Mesenchymal stem cell (in vitro differentiated cells and primary cell): Measurements from ENCODE around the gene ERLIN1.

Experiments
- DNase-seq: peaks from one replicate; pipeline ENCODE4 v3.0.0-alpha.2; 2013
- H2AFZ ChIP-seq: one replicate; pipeline ENCODE4 v1.6.1; 2013; ENCODE audit warnings: low read depth, mild to moderate bottlenecking, control low read depth, inconsistent platforms, low read length, moderate library complexity
- H2AK5ac ChIP-seq: 2 replicates; pipeline ENCODE4 v1.6.1; 2013; ENCODE audit warnings: low read length, moderate library complexity, mild to moderate bottlenecking, inconsistent platforms; ENCODE audit not compliant: severe bottlenecking
- H2BK120ac ChIP-seq: one replicate; pipeline ENCODE4 v1.6.1; 2013; ENCODE audit warnings: low read depth, mild to moderate bottlenecking, inconsistent platforms, low read length, moderate library complexity
- H2BK12ac ChIP-seq, 2 experiments: one replicate each; pipeline ENCODE4 v1.6.1; 2013; ENCODE audit warnings: inconsistent platforms in 2 of 2, low read length in 2 of 2, mild to moderate bottlenecking in 2 of 2, moderate library complexity in 2 of 2, control low read depth in 1 of 2
- H2BK15ac ChIP-seq: one replicate; pipeline ENCODE4 v1.6.1; 2013; ENCODE audit warnings: mild to moderate bottlenecking, low read depth, inconsistent platforms; ENCODE audit not compliant: poor library complexity, severe bottlenecking
- H2BK5ac ChIP-seq: 2 replicates; pipeline ENCODE4 v1.6.1; 2013; ENCODE audit warnings: low read depth, mild to moderate bottlenecking, low read length, control low read depth, inconsistent platforms; ENCODE audit not compliant: poor library complexity, severe bottlenecking
- H3K14ac ChIP-seq, 2 experiments: one replicate each; pipeline ENCODE4 v1.6.1; 2013; ENCODE audit warnings: inconsistent platforms in 2 of 2, low read length in 2 of 2, control low read depth in 1 of 2, mild to moderate bottlenecking in 1 of 2, moderate library complexity in 1 of 2
- H3K18ac ChIP-seq, 2 experiments: one replicate each; pipeline ENCODE4 v1.6.1; 2013; ENCODE audit warnings: inconsistent platforms in 2 of 2, low read length in 2 of 2, control low read depth in 1 of 2, low read depth in 1 of 2, mild to moderate bottlenecking in 1 of 2
- H3K23ac ChIP-seq, 2 experiments: one replicate each; pipeline ENCODE4 v1.6.1; 2013; ENCODE audit warnings: inconsistent platforms in 2 of 2, low read length in 2 of 2, mild to moderate bottlenecking in 2 of 2, moderate library complexity in 2 of 2, control low read depth in 1 of 2
- H3K27ac ChIP-seq: 2 replicates; pipeline ENCODE4 v1.5.1; 2013; ENCODE audit warnings: mild to moderate bottlenecking, moderate library complexity, low read length, control low read depth, inconsistent platforms; ENCODE audit not compliant: poor library complexity, severe bottlenecking
- H3K27me3 ChIP-seq, 2 experiments: 2 replicates each; pipeline versions ENCODE4 v1.6.1 to v1.7.0; 2013; ENCODE audit warnings: low read length in 2 of 2, mild to moderate bottlenecking in 2 of 2, moderate library complexity in 2 of 2, control low read depth in 1 of 2, inconsistent platforms in 1 of 2; ENCODE audit not compliant: control insufficient read depth in 1 of 2, insufficient read depth in 1 of 2
- H3K36me3 ChIP-seq, 2 experiments: 2 replicates each; pipeline versions ENCODE4 v1.6.1 to v1.7.0; 2013; ENCODE audit warnings: low read length in 2 of 2, control low read depth in 1 of 2, inconsistent platforms in 1 of 2, low read depth in 1 of 2, mild to moderate bottlenecking in 1 of 2; ENCODE audit not compliant: insufficient read depth in 2 of 2, control insufficient read depth in 1 of 2
- H3K4ac ChIP-seq, 2 experiments: one replicate each; pipeline ENCODE4 v1.6.1; 2013; ENCODE audit warnings: inconsistent platforms in 2 of 2, low read length in 2 of 2, mild to moderate bottlenecking in 2 of 2, moderate library complexity in 2 of 2, control low read depth in 1 of 2, low read depth in 1 of 2
- H3K4me1 ChIP-seq: 2 replicates; pipeline ENCODE4 v1.6.1; 2013; ENCODE audit warnings: low read depth, low read length, control low read depth; ENCODE audit not compliant: control insufficient read depth, insufficient read depth
- H3K4me2 ChIP-seq: 2 replicates; pipeline ENCODE4 v1.6.1; 2013; ENCODE audit warnings: low read length, mild to moderate bottlenecking, inconsistent platforms; ENCODE audit not compliant: poor library complexity, severe bottlenecking
- H3K4me3 ChIP-seq, 2 experiments: 2 replicates each; pipeline versions ENCODE4 v1.5.1 to v1.7.0; 2013; ENCODE audit warnings: low read length in 2 of 2, mild to moderate bottlenecking in 2 of 2, control low read depth in 1 of 2, low read depth in 1 of 2; ENCODE audit not compliant: insufficient read depth in 1 of 2
- H3K79me1 ChIP-seq: replicated peaks from 2 replicates; pipeline ENCODE4 v1.6.1; 2013; ENCODE audit warnings: mild to moderate bottlenecking, control low read depth, low read length, inconsistent platforms; ENCODE audit not compliant: poor library complexity, severe bottlenecking
- H3K9ac ChIP-seq: 2 replicates; pipeline ENCODE4 v1.7.0; 2013; ENCODE audit warnings: mild to moderate bottlenecking, low read length, moderate library complexity
- H3K9me3 ChIP-seq: 2 replicates; pipeline ENCODE4 v1.7.0; 2013; ENCODE audit warnings: mild to moderate bottlenecking, low read length; ENCODE audit not compliant: control insufficient read depth
- H4K8ac ChIP-seq: one replicate; pipeline ENCODE4 v1.6.1; 2013; ENCODE audit warnings: inconsistent platforms, mild to moderate bottlenecking, low read length, moderate library complexity
- H4K91ac ChIP-seq: one replicate; pipeline ENCODE4 v1.6.1; 2013; ENCODE audit warnings: mild to moderate bottlenecking, low read length, inconsistent platforms
- WGBS: methylation state at CpG from one replicate; pipeline ENCODE4 v1.1.7; 2013; ENCODE audit warnings: mixed read lengths; 5-methylcytosine and 5-hydroxymethylcytosine counted together

Gene ERLIN1

GRCh38 chr10:100122780-100123179 is 63.0 kb downstream of the ERLIN1 start:
- peaks cover 5 to 11% of the 10 kb centered on the region in 2 experiments for H3K27me3 ChIP-seq
- H4K8ac ChIP-seq: no peak overlapping the region
- no peak overlapping the region for H2BK120ac ChIP-seq
- H2BK12ac ChIP-seq: no peak overlapping the region
- no peak overlapping the region for H3K4me2 ChIP-seq
- no peak overlapping the region for H3K4me3 ChIP-seq
- H3K9ac ChIP-seq: no peak overlapping the region
- no peaks in the 10 kb centered on the region for H3K9me3 ChIP-seq
- no peak overlapping the region for H4K91ac ChIP-seq
- H2BK5ac ChIP-seq: no peak overlapping the region
- no peak overlapping the region for H3K14ac ChIP-seq
- H3K23ac ChIP-seq: no peak overlapping the region
- DNase-seq: no peak
- H3K4me1 ChIP-seq: no peaks in the 10 kb centered on the region
- no peak overlapping the region for H3K18ac ChIP-seq
- H3K27ac ChIP-seq: no peak overlapping the region
- no peak overlapping the region for H3K4ac ChIP-seq
- H2BK15ac ChIP-seq: no peak overlapping the region
- no peak overlapping the region for H2AFZ ChIP-seq
- H3K36me3 ChIP-seq: no peaks in the 10 kb centered on the region
- no peaks in the 10 kb centered on the region for H3K79me1 ChIP-seq
- no peak overlapping the region for H2AK5ac ChIP-seq

DNA sequence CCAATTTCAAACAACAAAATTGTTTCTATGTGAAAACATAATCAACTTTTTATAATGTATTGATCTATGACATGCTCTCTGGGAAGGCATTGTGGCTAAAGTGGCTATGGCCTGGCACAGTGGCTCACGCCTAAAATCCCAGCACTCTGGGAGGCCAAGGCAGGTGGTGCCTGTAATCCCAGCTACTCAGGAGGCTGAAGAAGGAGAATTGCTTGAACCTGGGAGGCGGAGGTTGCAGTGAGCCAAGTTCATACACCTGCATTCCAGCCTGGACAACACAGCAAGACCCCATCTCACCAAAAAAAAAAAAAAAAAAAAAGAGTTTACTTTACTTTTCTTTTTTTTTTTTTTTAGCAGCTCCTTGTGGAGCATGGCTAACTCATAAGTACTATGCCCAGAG is 65.3 kb downstream of the ERLIN1 start:
- no peak overlapping the region for H4K8ac ChIP-seq
- H3K18ac ChIP-seq: no peak overlapping the region
- no peak overlapping the region for H3K27ac ChIP-seq
- no peak overlapping the region for H3K4me2 ChIP-seq
- no peak for DNase-seq
- no peaks in the 10 kb centered on the region for H3K36me3 ChIP-seq
- H3K23ac ChIP-seq: no peak overlapping the region
- no peak overlapping the region for H2BK5ac ChIP-seq
- H3K14ac ChIP-seq: no peak overlapping the region
- no peaks in the 10 kb centered on the region for H3K4me1 ChIP-seq
- H3K9me3 ChIP-seq: no peaks in the 10 kb centered on the region
- no peak overlapping the region for H2BK12ac ChIP-seq
- H2AK5ac ChIP-seq: no peak overlapping the region
- H3K4ac ChIP-seq: no peak overlapping the region
- peaks cover 5 to 11% of the 10 kb centered on the region in 2 experiments for H3K27me3 ChIP-seq
- no peak overlapping the region for H3K4me3 ChIP-seq
- no peak overlapping the region for H4K91ac ChIP-seq
- no peak overlapping the region for H3K9ac ChIP-seq
- H2AFZ ChIP-seq: no peak overlapping the region
- H2BK15ac ChIP-seq: no peak overlapping the region
- no peak overlapping the region for H2BK120ac ChIP-seq
- H3K79me1 ChIP-seq: no peaks in the 10 kb centered on the region
- 83% methylated on average over 2 of the region's 2 CpGs for WGBS

DNA sequence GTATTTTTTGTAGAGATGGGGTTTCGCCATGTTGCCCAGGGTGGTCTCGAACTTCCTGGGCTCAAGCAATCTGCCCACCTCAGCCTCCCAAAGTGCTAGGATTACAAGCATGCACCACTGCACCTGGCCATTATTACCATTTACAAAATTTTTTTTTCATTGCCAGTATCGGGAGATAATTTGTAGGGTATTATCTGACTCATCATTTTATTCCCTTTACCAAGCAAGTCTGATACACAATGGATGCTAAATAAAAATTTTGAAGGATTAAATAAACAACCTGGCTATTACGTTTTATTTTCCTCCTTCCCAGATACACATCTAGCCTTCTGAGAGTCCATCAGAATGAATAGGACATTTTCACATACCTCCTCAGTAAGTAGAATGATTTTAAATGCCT is 66.1 kb downstream of the ERLIN1 start:
- H3K9me3 ChIP-seq: no peaks in the 10 kb centered on the region
- H3K27ac ChIP-seq: no peak overlapping the region
- no peak overlapping the region for H4K8ac ChIP-seq
- H3K4me2 ChIP-seq: no peak overlapping the region
- H3K14ac ChIP-seq: no peak overlapping the region
- no peak overlapping the region for H3K23ac ChIP-seq
- WGBS: 100% methylated on average over 1 of the region's 4 CpGs
- H2BK15ac ChIP-seq: no peak overlapping the region
- H2AK5ac ChIP-seq: no peak overlapping the region
- H2AFZ ChIP-seq: no peak overlapping the region
- no peak overlapping the region for H4K91ac ChIP-seq
- no peaks in the 10 kb centered on the region for H3K79me1 ChIP-seq
- no peak overlapping the region for H2BK12ac ChIP-seq
- H3K18ac ChIP-seq: no peak overlapping the region
- no peaks in the 10 kb centered on the region for H3K4me1 ChIP-seq
- no peak overlapping the region for H3K9ac ChIP-seq
- H2BK120ac ChIP-seq: no peak overlapping the region
- peaks cover 5 to 11% of the 10 kb centered on the region in 2 experiments for H3K27me3 ChIP-seq
- DNase-seq: no peak
- H3K4me3 ChIP-seq: no peak overlapping the region
- H3K4ac ChIP-seq: no peak overlapping the region
- no peaks in the 10 kb centered on the region for H3K36me3 ChIP-seq
- H2BK5ac ChIP-seq: no peak overlapping the region

DNA sequence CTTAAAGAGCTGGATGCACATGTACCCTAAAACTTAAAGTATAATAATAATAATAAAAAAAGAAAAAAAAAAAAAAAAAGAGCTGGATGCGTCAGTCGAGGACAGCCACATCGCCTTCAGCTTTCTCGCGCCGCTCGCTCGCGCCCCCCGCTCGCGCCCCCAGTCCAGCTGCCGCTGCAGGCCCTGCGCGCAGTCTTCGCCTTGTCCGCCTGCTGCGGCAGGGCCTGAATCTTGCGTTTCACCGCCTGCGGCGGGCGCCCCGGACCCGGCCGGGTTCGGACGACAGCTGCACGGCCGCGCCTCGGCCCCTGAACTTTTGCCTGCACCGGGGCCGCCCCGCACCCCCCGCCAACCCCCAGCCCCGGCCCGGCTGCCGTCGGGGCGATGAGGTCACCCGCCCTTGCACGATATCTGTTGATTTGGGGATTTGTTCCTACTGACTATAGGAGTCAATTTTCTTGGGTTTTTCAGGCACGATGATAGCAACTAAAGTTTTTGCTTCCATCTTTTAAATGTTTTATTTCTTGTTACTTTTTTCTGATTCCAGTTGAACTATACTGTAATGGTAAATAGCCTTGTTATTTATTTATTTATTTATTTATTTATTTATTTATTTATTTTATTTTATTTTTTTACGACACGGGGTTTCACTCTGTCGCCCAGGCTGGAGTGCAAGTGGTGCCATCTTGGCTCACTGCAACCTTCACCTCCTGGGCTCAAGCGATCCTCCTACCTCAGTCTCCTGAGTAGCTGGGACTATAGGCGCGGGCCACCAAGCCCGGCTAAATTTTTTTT is 70.7 kb downstream of the ERLIN1 start:
- Histone ChIP-seq H3K27ac (no peak overlapping the region), H2AFZ (no peak overlapping the region), H4K8ac (no peak overlapping the region), H3K14ac (no peak overlapping the region), H2BK120ac (no peak overlapping the region), H3K27me3 (no peaks in the 10 kb centered on the region), H3K9ac (no peak overlapping the region), H3K4me1 (no peaks in the 10 kb centered on the region), H3K36me3 (no peaks in the 10 kb centered on the region), H3K4me2 (no peak overlapping the region), H2BK15ac (no peak overlapping the region), H3K23ac (no peak overlapping the region), H3K4ac (no peak overlapping the region), H3K9me3 (no peaks in the 10 kb centered on the region), H2BK5ac (no peak overlapping the region), H3K18ac (no peak overlapping the region), H4K91ac (no peak overlapping the region), H2AK5ac (no peak overlapping the region), H3K4me3 (no peak overlapping the region), H3K79me1 (no peaks in the 10 kb centered on the region), H2BK12ac (no peak overlapping the region)
- DNase-seq: no peak
- WGBS: 90% methylated on average over 46 of the region's 51 CpGs
